Measurements from ENCODE around the gene TMEM47. TPM values are rescaled to one million over a fixed set of nuclear protein-coding genes. Genes with fewer than 3 reads are reported as not detected.

The TMEM47 gene
- total and polyA plus RNA-seq, 2 donors (not counting 1 experiment from before 2014, with no cell fraction given): not detected

GRCh38 chrX:34580069-34580468 is 77.0 kb downstream of the TMEM47 start:
- Histone ChIP-seq H3K27ac (ENCODE audit: low read length in 2 of 2) (no peak overlapping the region), H3K9me3 (ENCODE audit: control extremely low read depth in 1 of 3, control insufficient read depth in 2 of 3, insufficient read depth in 1 of 3, low read length in 2 of 3) (no peaks in the 10 kb centered on the region), H3K27me3 (replicated peaks in 1 of 4; ENCODE audit: control extremely low read depth in 1 of 4, control insufficient read depth in 3 of 4, insufficient read depth in 4 of 4, low read length in 3 of 4) (no peaks in the 10 kb centered on the region), H3K79me2 (ENCODE audit: control insufficient read depth, insufficient read depth, low read length) (no peaks in the 10 kb centered on the region), H3K4me2 (replicated peaks; ENCODE audit: low read depth, low read length, poor library complexity, severe bottlenecking) (no peak overlapping the region), H3K36me3 (replicated peaks in 1 of 2; ENCODE audit: control extremely low read depth in 1 of 2, control insufficient read depth in 1 of 2, extremely low read depth in 1 of 2, insufficient read depth in 2 of 2, low read length in 1 of 2) (no peaks in the 10 kb centered on the region), H3K9ac (ENCODE audit: low read length) (no peak overlapping the region), H2AFZ (ENCODE audit: insufficient read depth, low read depth, low read length, poor library complexity, severe bottlenecking) (no peak overlapping the region), H3K4me3 (ENCODE audit: control extremely low read depth in 1 of 5, extremely low read depth in 1 of 5, insufficient read depth in 1 of 5, low read depth in 2 of 5, low read length in 4 of 5) (no peak overlapping the region), H4K20me1 (ENCODE audit: control insufficient read depth, insufficient read depth, low read length, poor library complexity, severe bottlenecking) (no peaks in the 10 kb centered on the region), H3K4me1 (ENCODE audit: control insufficient read depth in 2 of 2, insufficient read depth in 2 of 2, low read length in 2 of 2) (no peaks in the 10 kb centered on the region)
- Mint-ChIP-seq H3K4me1 (no peaks in the 10 kb centered on the region), H3K27me3 (no peaks in the 10 kb centered on the region), H3K9me3 (ENCODE audit: insufficient read depth) (no peaks in the 10 kb centered on the region), H3K4me3 (no peak overlapping the region), H3K27ac (no peak overlapping the region)
- ATAC-seq (ENCODE audit: low read depth) (no peak), DNase-seq (no peak)
- CTCF ChIA-PET: no interaction called here
- POLR2A ChIA-PET: no interaction called here
- TF ChIP-seq CTCF (IDR thresholded peaks at IDR 0.05) (no peak), EZH2 (IDR thresholded peaks at IDR 0.05; ENCODE audit: borderline replicate concordance, insufficient read depth, low read depth, low read length, poor library complexity, severe bottlenecking) (no peak)
- intact Hi-C loops (cut with micrococcal nuclease): no loop called here
- no CpG with 5 or more reads among the region's 2 CpGs for WGBS (ENCODE audit: insufficient coverage)

- ChIA-PET POLR2A (no interaction called here), CTCF (no interaction called here)
- H3K4me1 Mint-ChIP-seq: no peaks in the 10 kb centered on the region
- H4K20me1 ChIP-seq (ENCODE audit: control insufficient read depth, insufficient read depth, low read length, poor library complexity, severe bottlenecking): no peaks in the 10 kb centered on the region
- H3K27me3 ChIP-seq (replicated peaks in 1 of 4; ENCODE audit: control extremely low read depth in 1 of 4, control insufficient read depth in 3 of 4, insufficient read depth in 4 of 4, low read length in 3 of 4): no peaks in the 10 kb centered on the region
- H3K36me3 ChIP-seq (replicated peaks in 1 of 2; ENCODE audit: control extremely low read depth in 1 of 2, control insufficient read depth in 1 of 2, extremely low read depth in 1 of 2, insufficient read depth in 2 of 2, low read length in 1 of 2): no peaks in the 10 kb centered on the region
- no peak overlapping the region for H3K27ac Mint-ChIP-seq
- no peak overlapping the region for H2AFZ ChIP-seq (ENCODE audit: insufficient read depth, low read depth, low read length, poor library complexity, severe bottlenecking)
- TF ChIP-seq CTCF (IDR thresholded peaks at IDR 0.05): no peak
- no peak for TF ChIP-seq EZH2 (IDR thresholded peaks at IDR 0.05; ENCODE audit: borderline replicate concordance, insufficient read depth, low read depth, low read length, poor library complexity, severe bottlenecking)
- H3K9ac ChIP-seq (ENCODE audit: low read length): no peak overlapping the region
- ATAC-seq (ENCODE audit: low read depth): no peak
- no CpG with 5 or more reads among the region's 2 CpGs for WGBS (ENCODE audit: insufficient coverage)
- intact Hi-C loops (cut with micrococcal nuclease): no loop called here
- no peak overlapping the region for H3K4me3 Mint-ChIP-seq
- no peak overlapping the region for H3K4me2 ChIP-seq (replicated peaks; ENCODE audit: low read depth, low read length, poor library complexity, severe bottlenecking)
- H3K79me2 ChIP-seq (ENCODE audit: control insufficient read depth, insufficient read depth, low read length): no peaks in the 10 kb centered on the region
- H3K4me3 ChIP-seq (ENCODE audit: control extremely low read depth in 1 of 5, extremely low read depth in 1 of 5, insufficient read depth in 1 of 5, low read depth in 2 of 5, low read length in 4 of 5): no peak overlapping the region
- H3K9me3 ChIP-seq (ENCODE audit: control extremely low read depth in 1 of 3, control insufficient read depth in 2 of 3, insufficient read depth in 1 of 3, low read length in 2 of 3): no peaks in the 10 kb centered on the region
- H3K9me3 Mint-ChIP-seq (ENCODE audit: insufficient read depth): no peaks in the 10 kb centered on the region
- H3K27me3 Mint-ChIP-seq: no peaks in the 10 kb centered on the region
- no peak overlapping the region for H3K27ac ChIP-seq (ENCODE audit: low read length in 2 of 2)
- DNase-seq: no peak
- H3K4me1 ChIP-seq (ENCODE audit: control insufficient read depth in 2 of 2, insufficient read depth in 2 of 2, low read length in 2 of 2): no peaks in the 10 kb centered on the region
Measured at GRCh38 chrX:34578237-34578636, 78.8 kb downstream of the TMEM47 start.

All from B cell (primary cell).